Activated CD4-positive, CD25-positive, alpha-beta regulatory T cell (primary cell): Measurements from ENCODE around the gene CDC42SE2.

Experiments
- DNase-seq, 4 experiments: peaks; one replicate each; lab custom pipeline; 2025; lab: John Stamatoyannopoulos, UW

Gene CDC42SE2, protein sequence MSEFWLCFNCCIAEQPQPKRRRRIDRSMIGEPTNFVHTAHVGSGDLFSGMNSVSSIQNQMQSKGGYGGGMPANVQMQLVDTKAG

GRCh38 chr5:131263648-131264450 lies at the start of gene CDC42SE2:
CDC42SE2 (plus strand) TSS chr5:131264053; CDS start chr5:131359494, 95,441 bp downstream.
- peak; percentile 63 to 83 (median 78) for DNase-seq

- DNase-seq, result no peak
Observed at GRCh38 chr5:131214609-131215227, 49.1 kb upstream of the CDC42SE2 start.

- no peak for DNase-seq
Observed at GRCh38 chr5:131217791-131218190, 46.1 kb upstream of the CDC42SE2 start.

GRCh38 chr5:131218392-131218791 lies 45.5 kb upstream of the CDC42SE2 start:
- DNase-seq, result no peak

DNA sequence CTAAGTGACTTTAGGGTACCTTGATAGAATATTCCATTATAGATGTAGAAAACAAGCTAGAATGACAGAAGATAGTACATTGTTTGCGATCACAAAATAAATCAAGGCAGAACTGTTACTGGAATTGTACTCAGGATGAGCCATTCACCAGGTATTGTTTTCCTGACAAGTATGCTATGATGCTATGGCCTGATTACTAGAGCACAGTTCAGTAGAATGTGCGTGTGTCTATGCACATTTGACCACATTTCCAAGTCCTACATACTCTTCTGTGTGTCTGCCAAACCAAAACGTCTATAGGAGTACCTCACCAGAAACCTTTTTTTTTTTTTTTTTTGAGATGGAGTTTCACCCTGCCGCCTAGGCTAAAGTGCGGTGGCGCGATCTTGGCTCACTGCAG lies 43.3 kb upstream of the CDC42SE2 start:
- no peak for DNase-seq

DNA sequence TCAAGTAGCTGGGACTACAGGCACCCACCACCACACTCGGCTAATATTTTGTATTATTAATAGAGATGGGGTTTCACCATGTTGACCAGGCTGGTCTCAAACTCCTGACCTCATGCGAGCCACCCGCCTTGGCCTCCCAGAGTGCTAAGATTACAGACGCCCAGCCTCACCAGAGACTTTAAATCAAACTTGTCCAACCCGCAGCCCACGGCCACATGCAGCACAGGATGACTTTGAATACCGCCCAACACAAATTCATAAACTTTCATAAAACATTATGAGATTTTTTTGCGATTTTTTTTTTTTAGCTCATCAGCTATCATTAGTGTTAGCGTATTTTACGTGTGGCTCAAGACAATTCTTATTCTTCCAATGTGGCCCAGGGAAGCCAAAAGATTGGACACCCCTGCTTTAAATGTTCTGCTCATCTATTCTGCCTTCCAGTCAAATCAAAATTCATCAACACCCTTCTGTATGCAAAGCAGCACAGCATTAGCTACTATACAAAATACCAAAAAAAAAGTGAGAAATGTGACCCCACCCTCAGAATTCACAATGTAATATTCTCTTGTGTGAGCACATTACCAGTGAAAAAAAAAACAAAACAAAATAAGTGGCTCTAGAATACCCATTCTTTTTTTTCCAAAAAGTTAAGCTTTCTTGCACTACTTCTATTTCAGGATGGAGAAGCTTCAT lies 42.7 kb upstream of the CDC42SE2 start:
- no peak for DNase-seq

- DNase-seq, result no peak
Observed at GRCh38 chr5:131221888-131222287, 42.0 kb upstream of the CDC42SE2 start.

DNA sequence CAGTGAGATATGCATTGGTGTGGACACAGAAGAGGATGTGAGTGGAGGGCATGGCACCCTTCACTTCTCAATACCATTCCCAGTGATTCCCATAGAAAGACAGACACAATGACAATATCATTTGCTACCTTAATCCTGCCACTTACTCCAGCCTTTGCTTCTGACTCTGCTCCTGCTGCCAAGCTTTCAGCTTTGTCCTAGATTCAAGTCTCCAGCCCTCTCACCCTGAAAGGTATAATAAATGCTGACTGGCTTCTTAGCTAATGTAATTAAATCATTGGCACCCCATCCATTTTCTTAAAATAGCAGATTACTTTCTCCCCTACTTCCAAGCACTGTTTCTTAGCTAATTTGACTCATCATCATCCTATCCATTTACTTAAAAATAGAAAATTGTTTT lies 41.1 kb upstream of the CDC42SE2 start:
- no peak for DNase-seq

DNA sequence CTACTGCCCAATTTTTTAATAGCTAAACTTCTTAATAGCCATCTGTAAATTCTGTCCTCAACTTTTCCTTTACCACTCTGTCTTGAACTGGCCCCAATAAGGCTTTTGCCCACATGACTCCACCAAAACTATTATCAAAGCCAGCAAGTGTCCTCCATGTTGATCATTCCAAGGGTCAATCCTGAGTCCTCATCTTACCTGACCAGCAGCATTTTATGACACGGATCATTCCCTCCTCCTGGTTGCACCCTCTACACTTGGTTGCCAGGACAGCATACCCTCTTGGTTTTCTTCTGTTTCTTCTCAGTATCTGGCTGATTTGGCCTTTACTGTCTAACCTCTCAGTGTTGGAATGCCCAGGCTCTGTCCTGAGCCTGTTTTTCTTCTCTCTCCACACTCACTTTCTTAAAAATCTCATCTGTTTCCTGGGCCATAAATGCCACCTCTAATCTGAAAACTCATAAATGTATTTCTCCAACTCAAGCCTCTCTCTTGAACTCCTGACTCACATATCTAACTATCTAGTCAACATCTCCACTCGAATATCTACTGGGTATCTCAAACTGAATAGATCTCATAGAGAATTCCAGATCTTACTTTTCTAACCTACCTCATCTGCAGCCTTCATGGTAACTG lies 40.0 kb upstream of the CDC42SE2 start:
- DNase-seq, result no peak

DNA sequence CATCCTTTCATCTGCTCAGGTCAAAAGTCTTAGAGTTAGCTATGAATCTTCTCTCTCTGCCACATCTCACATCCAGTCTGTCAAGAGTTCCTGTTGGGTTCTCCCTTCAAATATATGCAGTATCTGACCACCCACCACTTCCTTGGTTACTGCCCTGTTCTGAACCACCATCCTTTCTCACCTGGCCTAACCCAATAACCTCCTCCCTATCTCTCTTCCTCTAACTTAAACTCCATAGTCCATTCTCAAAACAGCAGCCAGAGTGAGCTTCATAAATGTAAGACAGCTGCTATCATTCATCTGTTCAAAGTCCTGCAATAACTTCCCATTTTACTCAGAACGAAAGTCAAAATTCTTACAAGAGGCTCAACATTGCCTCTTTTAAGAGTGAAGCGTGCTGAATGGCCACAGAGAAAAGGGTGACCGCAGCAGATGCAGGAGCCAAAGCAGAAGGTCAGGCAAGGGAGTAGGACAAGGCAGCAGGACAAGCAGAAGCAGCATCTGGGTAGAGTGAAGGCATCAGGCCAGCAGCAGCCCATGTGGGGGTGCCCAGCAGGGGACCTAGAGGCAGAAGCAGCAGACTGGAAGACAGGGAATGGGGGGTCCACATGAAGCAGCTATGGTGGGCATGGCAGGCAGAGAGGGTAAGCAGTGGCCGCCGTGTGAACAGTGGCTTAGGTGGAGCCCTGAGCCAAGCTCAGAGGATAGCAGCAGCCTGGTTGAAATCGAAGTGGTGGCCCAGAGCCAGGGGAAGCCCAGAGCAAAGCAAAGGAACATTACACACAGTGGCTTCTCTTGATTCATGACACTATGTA lies 39.3 kb upstream of the CDC42SE2 start:
- DNase-seq, result no peak

GRCh38 chr5:131225282-131225974 lies 38.4 kb upstream of the CDC42SE2 start:
- no peak for DNase-seq

- DNase-seq, result no peak
Observed at GRCh38 chr5:131226899-131227298, 37.0 kb upstream of the CDC42SE2 start.

DNA sequence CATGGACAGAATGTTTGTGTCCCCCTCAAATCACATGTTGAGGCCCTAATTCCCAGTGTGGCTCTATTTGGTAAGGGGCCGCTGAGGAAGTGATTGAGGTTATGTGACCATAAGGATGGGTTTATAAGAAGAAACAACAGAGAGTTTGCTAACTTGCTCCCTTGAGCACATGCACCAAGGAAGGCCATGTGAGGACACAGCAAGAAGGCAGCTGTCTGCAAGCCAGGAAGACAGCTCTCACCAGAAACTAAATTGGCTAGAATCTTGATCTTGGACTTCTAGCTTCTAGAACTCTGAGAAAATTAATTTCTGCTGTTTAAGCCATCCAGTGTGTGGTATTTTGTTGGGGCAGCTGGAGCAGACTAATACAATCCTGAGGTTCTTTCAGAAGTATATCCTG lies 35.2 kb upstream of the CDC42SE2 start:
- DNase-seq, result no peak

DNA sequence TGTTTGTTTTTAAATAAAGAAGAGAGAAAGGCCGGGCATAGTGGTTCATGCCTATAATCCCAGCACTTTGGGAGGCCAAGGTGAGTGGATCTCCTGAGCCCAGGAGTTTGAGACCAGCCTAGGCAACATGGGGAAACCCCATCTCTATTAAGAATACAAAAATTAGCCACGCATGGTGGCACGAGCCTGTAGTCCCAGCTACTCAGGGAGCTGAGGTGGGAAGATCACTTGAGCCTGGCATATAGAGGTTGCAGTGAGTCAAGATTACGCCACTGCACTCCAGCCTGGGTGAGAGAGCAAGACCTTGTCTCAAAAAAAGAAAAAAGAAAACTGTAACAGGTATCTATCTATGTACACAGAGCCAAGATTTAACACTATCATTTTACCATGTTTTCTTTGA lies 34.2 kb upstream of the CDC42SE2 start:
- no peak for DNase-seq

DNA sequence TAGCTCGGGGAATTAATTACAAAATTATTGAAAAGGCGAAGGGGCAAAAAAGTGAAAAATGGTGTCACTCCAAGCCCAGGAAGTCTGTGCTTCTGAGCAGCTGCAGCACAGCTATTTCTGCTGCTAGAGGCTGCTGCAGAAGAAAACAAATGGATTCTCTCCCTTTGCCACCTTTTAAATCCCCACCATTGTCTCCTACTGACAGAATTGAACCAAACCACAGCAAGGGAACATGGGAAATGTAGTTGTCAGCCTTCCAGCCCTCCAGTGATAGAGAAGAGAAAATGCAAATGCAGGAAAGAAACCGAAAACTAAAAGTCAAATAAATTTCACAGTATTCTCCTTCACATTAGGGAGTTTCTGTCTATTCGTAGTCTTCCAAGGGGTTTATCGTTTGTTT lies 33.4 kb upstream of the CDC42SE2 start:
- DNase-seq, result no peak

DNA sequence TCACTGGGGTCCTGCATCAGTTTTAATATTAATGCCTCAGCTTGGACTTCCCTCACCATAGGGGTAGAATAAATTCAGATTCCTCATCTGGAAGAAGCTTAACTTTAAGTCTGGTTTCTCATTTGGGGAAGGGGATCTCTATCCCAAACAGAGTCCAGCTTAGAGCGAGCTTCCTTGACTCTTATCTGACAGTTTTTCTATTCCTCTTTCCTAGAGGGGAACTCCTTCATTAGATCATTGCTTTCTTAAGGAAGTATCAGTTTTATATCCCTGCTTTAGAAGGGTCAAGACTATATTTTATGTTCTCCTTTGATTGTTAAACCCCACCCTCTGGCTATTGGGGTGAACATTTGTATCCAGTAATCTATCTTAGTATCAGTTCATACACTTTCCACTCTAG lies 24.2 kb upstream of the CDC42SE2 start:
- no peak for DNase-seq

DNA sequence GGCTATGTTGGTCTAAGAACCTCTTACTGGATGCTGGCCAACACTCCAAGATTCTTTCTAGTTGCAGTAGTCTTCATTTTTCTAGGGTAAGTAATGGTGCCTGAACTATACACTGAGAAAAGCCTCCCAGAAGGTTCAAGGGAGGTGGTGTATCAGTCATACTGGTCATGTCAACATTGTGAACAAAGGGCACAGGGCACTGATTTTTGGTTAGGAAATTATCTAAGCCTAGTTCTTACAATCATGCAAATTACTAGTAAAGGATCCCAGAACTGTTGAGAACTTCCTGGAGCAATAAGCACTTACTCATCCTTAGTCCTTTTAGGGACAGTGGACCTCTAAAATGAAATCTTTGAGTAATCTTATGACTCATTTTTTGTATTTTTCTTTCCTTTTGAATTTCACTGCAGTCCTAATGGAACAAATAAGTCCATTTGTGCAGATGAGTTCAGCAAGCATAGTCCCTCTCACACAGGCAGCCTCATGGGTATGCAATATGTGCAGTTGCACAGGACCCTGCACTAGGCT lies 21.1 kb upstream of the CDC42SE2 start:
- no peak for DNase-seq

DNA sequence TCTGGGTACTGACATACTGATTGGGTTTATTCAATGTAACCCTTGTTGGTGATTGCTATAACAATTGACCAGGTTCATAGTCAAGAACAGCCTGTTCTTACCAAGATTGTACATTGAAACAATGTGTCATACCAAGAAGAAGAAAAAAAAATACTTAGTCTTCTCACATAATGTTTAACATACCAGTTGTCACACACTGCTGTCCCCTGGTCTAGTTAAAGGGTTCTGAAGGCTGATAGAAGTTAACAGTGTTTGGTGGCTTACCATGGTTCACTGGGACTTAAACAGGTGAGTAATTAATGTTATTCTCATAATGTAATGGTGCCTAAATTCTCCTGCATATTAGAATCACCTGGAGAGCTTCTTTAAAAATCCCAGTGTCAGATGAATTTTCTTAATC lies 18.5 kb upstream of the CDC42SE2 start:
- no peak for DNase-seq

GRCh38 chr5:131245948-131246347 lies 17.9 kb upstream of the CDC42SE2 start:
- no peak for DNase-seq

GRCh38 chr5:131246504-131246903 lies 17.3 kb upstream of the CDC42SE2 start:
- DNase-seq, result no peak
